Neuronal stem cell (in vitro differentiated cells): ENCODE results near the gene FAM111A.

ENCODE experiments used
- DNase-seq: peaks from one replicate; pipeline ENCODE4 v3.0.0-alpha.2; 2013; ENCODE audit warnings: low spot score
- H2AFZ ChIP-seq: one replicate; pipeline ENCODE4 v1.6.1; 2013; ENCODE audit warnings: mild to moderate bottlenecking, low read length, inconsistent platforms
- H2AK5ac ChIP-seq: 2 replicates; pipeline ENCODE4 v1.6.1; 2013; ENCODE audit warnings: low read depth, mild to moderate bottlenecking, inconsistent platforms, low read length, moderate library complexity, mixed read lengths
- H2BK120ac ChIP-seq: 2 replicates; pipeline ENCODE4 v1.6.1; 2013; ENCODE audit warnings: low read depth, mild to moderate bottlenecking, inconsistent platforms, low read length, moderate library complexity, mixed read lengths
- H2BK12ac ChIP-seq: one replicate; pipeline ENCODE4 v1.6.1; 2013; ENCODE audit warnings: low read length, inconsistent platforms
- H2BK15ac ChIP-seq: 2 replicates; pipeline ENCODE4 v1.6.1; 2013; ENCODE audit warnings: mild to moderate bottlenecking, low read length, inconsistent platforms, mixed read lengths
- H2BK5ac ChIP-seq: one replicate; pipeline ENCODE4 v1.6.1; 2013; ENCODE audit warnings: inconsistent platforms, mild to moderate bottlenecking, low read length, moderate library complexity
- H3K14ac ChIP-seq: one replicate; pipeline ENCODE4 v1.6.1; 2013; ENCODE audit warnings: low read length, inconsistent platforms
- H3K18ac ChIP-seq: 2 replicates; pipeline ENCODE4 v1.6.1; 2013; ENCODE audit warnings: low read length, inconsistent platforms
- H3K23ac ChIP-seq: 2 replicates; pipeline ENCODE4 v1.6.1; 2013; ENCODE audit warnings: low read depth, mild to moderate bottlenecking, mixed read lengths, low read length, inconsistent platforms; ENCODE audit not compliant: poor library complexity
- H3K27ac ChIP-seq: replicated peaks from 3 replicates; pipeline ENCODE4 v1.5.1; 2013; ENCODE audit warnings: low read length, inconsistent platforms
- H3K27me3 ChIP-seq, 3 experiments: 2 replicates each; pipeline ENCODE4 v1.6.1; 2013; ENCODE audit warnings: low read length in 3 of 3, mild to moderate bottlenecking in 2 of 3, inconsistent platforms in 1 of 3, low read depth in 1 of 3, mixed read lengths in 1 of 3, moderate library complexity in 1 of 3; ENCODE audit not compliant: control insufficient read depth in 3 of 3, insufficient read depth in 3 of 3
- H3K36me3 ChIP-seq, 2 donors: replicated peaks in 1 of 2; 2 replicates each; pipeline ENCODE4 v1.6.1; 2013; ENCODE audit warnings: low read length in 2 of 2; ENCODE audit not compliant: control insufficient read depth in 2 of 2, insufficient read depth in 2 of 2
- H3K4ac ChIP-seq: 2 replicates; pipeline ENCODE4 v1.6.1; 2013; ENCODE audit warnings: inconsistent platforms, mild to moderate bottlenecking, low read length, moderate library complexity
- H3K4me1 ChIP-seq, 2 donors: 1 replicate in 1 of 2; 2 replicates in 1 of 2; pipeline ENCODE4 v1.6.1; 2013; ENCODE audit warnings: low read length in 2 of 2, low read depth in 1 of 2; ENCODE audit not compliant: control insufficient read depth in 2 of 2, insufficient read depth in 1 of 2
- H3K4me2 ChIP-seq: one replicate; pipeline ENCODE4 v1.6.1; 2013; ENCODE audit warnings: mild to moderate bottlenecking, low read length, inconsistent platforms; ENCODE audit not compliant: insufficient read depth, poor library complexity, severe bottlenecking
- H3K4me3 ChIP-seq, 2 donors: 2 replicates each; pipeline ENCODE4 v1.5.1; 2013; ENCODE audit warnings: low read length in 2 of 2, mild to moderate bottlenecking in 2 of 2, inconsistent platforms in 1 of 2, moderate library complexity in 1 of 2
- H3K79me1 ChIP-seq: one replicate; pipeline ENCODE4 v1.6.1; 2013; ENCODE audit warnings: low read depth, mild to moderate bottlenecking, inconsistent platforms, low read length, moderate library complexity
- H3K9ac ChIP-seq: one replicate; pipeline ENCODE4 v1.6.1; 2013; ENCODE audit warnings: mild to moderate bottlenecking, low read depth, low read length, inconsistent platforms; ENCODE audit not compliant: poor library complexity
- H3K9me3 ChIP-seq, 2 donors: replicated peaks in 1 of 2; 2 replicates each; pipeline versions ENCODE3 to v1.6.1; 2013; ENCODE audit warnings: low read length in 2 of 2, mild to moderate bottlenecking in 2 of 2, inconsistent platforms in 1 of 2, low read depth in 1 of 2, mixed read lengths in 1 of 2, moderate library complexity in 1 of 2; ENCODE audit not compliant: control insufficient read depth in 2 of 2, insufficient read depth in 1 of 2
- H4K8ac ChIP-seq: one replicate; pipeline ENCODE4 v1.6.1; 2013; ENCODE audit warnings: low read depth, mild to moderate bottlenecking, inconsistent platforms, low read length, moderate library complexity
- H4K91ac ChIP-seq: one replicate; pipeline ENCODE4 v1.6.1; 2013; ENCODE audit warnings: low read length, low read depth, mild to moderate bottlenecking, inconsistent platforms; ENCODE audit not compliant: poor library complexity
- WGBS, 2 donors: extraction: QIAGEN DNeasy Blood & Tissue Kit; methylation state at CpG; one replicate each; pipeline ENCODE4 v1.1.7; 2013; ENCODE audit warnings: missing lambda C conversion rate in 2 of 2, mixed read lengths in 1 of 2; ENCODE audit not compliant: insufficient read length in 2 of 2, insufficient replicate concordance in 1 of 2; ENCODE audit errors: extremely low coverage in 2 of 2; 5-methylcytosine and 5-hydroxymethylcytosine counted together

FAM111A gene

GRCh38 chr11:59164028-59164427 lies 21.4 kb downstream of the FAM111A start:
- H3K4ac ChIP-seq, result no peak overlapping the region
- H4K8ac ChIP-seq, result no peak overlapping the region
- no peak overlapping the region for H2BK5ac ChIP-seq
- H3K4me1 ChIP-seq, result no peaks in the 10 kb centered on the region
- H3K9ac ChIP-seq, result no peak overlapping the region
- no peak overlapping the region for H2AK5ac ChIP-seq
- WGBS, 2 donors, result no CpG with 5 or more reads among the region's 3 CpGs
- no peak overlapping the region for H2BK15ac ChIP-seq
- no peaks in the 10 kb centered on the region for H3K9me3 ChIP-seq
- H3K23ac ChIP-seq, result no peak overlapping the region
- no peak overlapping the region for H2BK120ac ChIP-seq
- no peak overlapping the region for H3K27ac ChIP-seq
- H3K4me2 ChIP-seq, result no peak overlapping the region
- H3K79me1 ChIP-seq, result no peaks in the 10 kb centered on the region
- H3K18ac ChIP-seq, result no peak overlapping the region
- H3K4me3 ChIP-seq, result no peak overlapping the region
- no peak overlapping the region for H4K91ac ChIP-seq
- H2AFZ ChIP-seq, result no peak overlapping the region
- no peaks in the 10 kb centered on the region for H3K36me3 ChIP-seq
- H2BK12ac ChIP-seq, result no peak overlapping the region
- H3K27me3 ChIP-seq, result no peaks in the 10 kb centered on the region
- DNase-seq, result no peak
- H3K14ac ChIP-seq, result no peak overlapping the region

- peaks cover 5% of the 10 kb centered on the region for H3K79me1 ChIP-seq
- peak within 1 kb of the TSS; percentile 99 for H3K18ac ChIP-seq
- H3K27ac ChIP-seq, result peak within 1 kb of the TSS; percentile 89
- H2BK5ac ChIP-seq, result peak within 1 kb of the TSS; percentile 97
- peak within 1 kb of the TSS; percentile 89 for H2AFZ ChIP-seq
- H2BK12ac ChIP-seq, result peak within 1 kb of the TSS; percentile 98
- no peaks in the 10 kb centered on the region for H3K27me3 ChIP-seq
- H3K9ac ChIP-seq, result peak within 1 kb of the TSS; percentile 97
- H2AK5ac ChIP-seq, result peak within 1 kb of the TSS; percentile 98
- H3K4ac ChIP-seq, result no peak within 1 kb of the TSS
- H3K14ac ChIP-seq, result peak within 1 kb of the TSS; percentile 99
- H2BK120ac ChIP-seq, result peak within 1 kb of the TSS; percentile 82
- H3K9me3 ChIP-seq, result peaks cover 0 to 5% of the 10 kb centered on the region in 2 donors
- WGBS, 2 donors, result no CpG with 5 or more reads among the region's 64 CpGs
- peak within 1 kb of the TSS; percentile 89 for H3K23ac ChIP-seq
- no peak within 1 kb of the TSS for H4K91ac ChIP-seq
- DNase-seq, result peak; percentile 93
- H4K8ac ChIP-seq, result no peak within 1 kb of the TSS
- peak within 1 kb of the TSS; percentile 92 for H3K4me2 ChIP-seq
- H3K36me3 ChIP-seq, result peaks cover 3 to 21% of the 10 kb centered on the region in 2 donors
- peak within 1 kb of the TSS; percentile 91 for H2BK15ac ChIP-seq
- H3K4me3 ChIP-seq, result peak within 1 kb of the TSS; percentile 86 to 95
- peaks cover 17 to 20% of the 10 kb centered on the region in 2 donors for H3K4me1 ChIP-seq
Observed at GRCh38 chr11:59171508-59172322, 29.1 kb downstream of the FAM111A start, which contains the start of gene DTX4. Gene DTX4, plus strand, starts transcription at chr11:59172132. Its CDS starts 464 bp downstream, at chr11:59172596.

- Histone ChIP-seq H3K27me3 (no peaks in the 10 kb centered on the region), H3K4me2 (peak overlapping the region; percentile 91), H3K23ac (peak overlapping the region; percentile 89), H2BK5ac (peak overlapping the region; percentile 97), H3K9ac (peak overlapping the region; percentile 97), H2AK5ac (peak overlapping the region; percentile 41), H2AFZ (peak overlapping the region; percentile 76), H3K9me3 (peaks cover 0 to 12% of the 10 kb centered on the region in 2 donors), H3K4ac (no peak overlapping the region), H3K4me1 (peaks cover 17 to 20% of the 10 kb centered on the region in 2 donors), H3K36me3 (peaks cover 9 to 29% of the 10 kb centered on the region in 2 donors), H3K27ac (peak overlapping the region; percentile 89), H3K79me1 (peaks cover 6% of the 10 kb centered on the region), H4K8ac (no peak overlapping the region), H2BK12ac (peak overlapping the region; percentile 98), H3K18ac (peak overlapping the region; percentile 99), H3K14ac (peak overlapping the region; percentile 99), H4K91ac (no peak overlapping the region), H3K4me3 (peak overlapping the region; percentile 86 to 95), H2BK120ac (peak overlapping the region; percentile 43), H2BK15ac (peak overlapping the region; percentile 24)
- no CpG with 5 or more reads among the region's 70 CpGs for WGBS, 2 donors
- no peak for DNase-seq
Observed at GRCh38 chr11:59172345-59173079, 29.9 kb downstream of the FAM111A start.
